Ascending aorta (tissue), 2 donors: ENCODE data around the gene YWHAB. TPM values are rescaled to one million over a fixed set of nuclear protein-coding genes. Genes with fewer than 3 reads are reported as not detected.

Source experiments
- DNase-seq, 2 donors: peaks; one replicate each; pipeline ENCODE4 v3.0.0-alpha.2; 2019; ENCODE audit warnings: low spot score in 2 of 2
- H3K27ac ChIP-seq, 2 donors: fragments of 200-600 bp; sonication (generic); one replicate each; pipeline ENCODE4 v1.5.1; 2016 to 2017; ENCODE audit warnings: mild to moderate bottlenecking in 1 of 2
- H3K27me3 ChIP-seq: fragments of 200-600 bp; sonication (generic); one replicate; pipeline ENCODE4 v1.5.1; 2017
- H3K36me3 ChIP-seq, 2 donors: fragments of 200-600 bp; sonication (generic); one replicate each; pipeline ENCODE4 v1.5.1; 2016
- H3K4me1 ChIP-seq, 2 donors: fragments of 200-600 bp; sonication (generic); one replicate each; pipeline ENCODE4 v1.5.1; 2016 to 2017; ENCODE audit warnings: mild to moderate bottlenecking in 1 of 2
- H3K4me3 ChIP-seq, 2 donors: fragments of 200-600 bp; sonication (generic); one replicate each; pipeline ENCODE4 v1.5.1; 2016 to 2017; ENCODE audit warnings: mild to moderate bottlenecking in 1 of 2
- H3K9me3 ChIP-seq, 2 donors: fragments of 200-600 bp; sonication (generic); one replicate each; pipeline ENCODE4 v1.5.1; 2016
- CTCF ChIP-seq, 3 experiments: fragments of 200-600 bp in 2 of 3; fragments of 450-650 bp in 1 of 3; sonication (generic) in 2 of 3; IDR thresholded peaks; one replicate each; pipeline ENCODE4 v1.5.1; 2016 to 2019; ENCODE audit warnings: antibody characterized with exemption in 3 of 3, mild to moderate bottlenecking in 1 of 3, moderate library complexity in 1 of 3
- intact Hi-C: fragments of 100-400 bp; cut with DNase I; formaldehyde crosslinking; loops from one replicate; pipeline ENCODE4 v1.15.1; 2023
- total RNA-seq: library from RNA; depleted of rRNA; stranded (reverse); fragments of >200 nt; gene quantifications from one replicate; pipeline ENCODE4 v1.1.0, GENCODE V29; 2016

The YWHAB gene
- total RNA-seq, 1 donor from 2014 or later = 50.4 TPM

GRCh38 chr20:44917399-44917798 is 31.9 kb downstream of the YWHAB start:
- H3K9me3 ChIP-seq = no peaks in the 10 kb centered on the region
- no peaks in the 10 kb centered on the region for H3K4me1 ChIP-seq
- DNase-seq = no peak
- no peak overlapping the region for H3K4me3 ChIP-seq
- H3K27ac ChIP-seq = no peak overlapping the region
- H3K36me3 ChIP-seq = peaks cover 6 to 12% of the 10 kb centered on the region in 2 donors
- no peaks in the 10 kb centered on the region for H3K27me3 ChIP-seq
- no peak for TF ChIP-seq CTCF (IDR thresholded peaks at IDR 0.05)
- intact Hi-C loops = no loop called here

- no peak for TF ChIP-seq CTCF (IDR thresholded peaks at IDR 0.05)
- H3K9me3 ChIP-seq = no peaks in the 10 kb centered on the region
- no peak for DNase-seq
- H3K27me3 ChIP-seq = no peaks in the 10 kb centered on the region
- intact Hi-C loops = no loop called here
- H3K27ac ChIP-seq = no peak overlapping the region
- H3K4me3 ChIP-seq = no peak overlapping the region
- no peaks in the 10 kb centered on the region for H3K4me1 ChIP-seq
- peaks cover 4 to 15% of the 10 kb centered on the region in 2 donors for H3K36me3 ChIP-seq
Observed at GRCh38 chr20:44918342-44918741, 32.8 kb downstream of the YWHAB start.

- Histone ChIP-seq H3K4me1 (no peaks in the 10 kb centered on the region), H3K4me3 (no peak overlapping the region), H3K36me3 (peaks cover 7 to 13% of the 10 kb centered on the region in 2 donors), H3K27ac (no peak overlapping the region), H3K9me3 (no peaks in the 10 kb centered on the region), H3K27me3 (no peaks in the 10 kb centered on the region)
- intact Hi-C loops = no loop called here
- no peak for TF ChIP-seq CTCF (IDR thresholded peaks at IDR 0.05)
- DNase-seq = no peak
Observed at GRCh38 chr20:44918761-44919160, 33.3 kb downstream of the YWHAB start.

GRCh38 chr20:44921447-44921846 is 35.9 kb downstream of the YWHAB start:
- H3K36me3 ChIP-seq = peaks cover 10 to 15% of the 10 kb centered on the region in 2 donors
- H3K27ac ChIP-seq = no peak overlapping the region
- H3K4me3 ChIP-seq = no peak overlapping the region
- no peaks in the 10 kb centered on the region for H3K27me3 ChIP-seq
- no peaks in the 10 kb centered on the region for H3K4me1 ChIP-seq
- intact Hi-C loops = no loop called here
- no peaks in the 10 kb centered on the region for H3K9me3 ChIP-seq
- no peak for TF ChIP-seq CTCF (IDR thresholded peaks at IDR 0.05)
- no peak for DNase-seq

- no peak for DNase-seq
- intact Hi-C loops = no loop called here
- Histone ChIP-seq H3K36me3 (peaks cover 6 to 15% of the 10 kb centered on the region in 2 donors), H3K27me3 (no peaks in the 10 kb centered on the region), H3K4me3 (no peak overlapping the region), H3K4me1 (no peaks in the 10 kb centered on the region), H3K27ac (no peak overlapping the region), H3K9me3 (no peaks in the 10 kb centered on the region)
- TF ChIP-seq CTCF (IDR thresholded peaks at IDR 0.05) = no peak
Observed at GRCh38 chr20:44924541-44924940, 39.0 kb downstream of the YWHAB start.

GRCh38 chr20:44928595-44928994 is 43.1 kb downstream of the YWHAB start:
- H3K36me3 ChIP-seq = peaks cover 0 to 10% of the 10 kb centered on the region in 2 donors
- no peak for TF ChIP-seq CTCF (IDR thresholded peaks at IDR 0.05)
- no peaks in the 10 kb centered on the region for H3K27me3 ChIP-seq
- DNase-seq = no peak
- H3K4me3 ChIP-seq = no peak overlapping the region
- H3K27ac ChIP-seq = no peak overlapping the region
- H3K4me1 ChIP-seq = no peaks in the 10 kb centered on the region
- no peaks in the 10 kb centered on the region for H3K9me3 ChIP-seq
- intact Hi-C loops = no loop called here
